Type B pancreatic cell (in vitro differentiated cells): Measurements from ENCODE around the gene TRIO. TPM values are rescaled to one million over a fixed set of nuclear protein-coding genes. Genes with fewer than 3 reads are reported as not detected.
A peak's percentile ranks its signal among the peaks of the same experiment; 100 is the strongest.
"Not testable (repeated sequence)": the region's sequence is repeated elsewhere in the genome, so short reads cannot be mapped to it uniquely, and the experiment has no call there.

Source experiments
- DNase-seq: peaks from one replicate; pipeline ENCODE4 v3.0.0; 2021; ENCODE audit warnings: mixed read lengths; ENCODE audit not compliant: unreplicated experiment; ENCODE audit errors: extremely low spot score
- H3K27ac Mint-ChIP-seq: 2 replicates; pipeline ENCODE4 v1.8.0; 2021; ENCODE audit warnings: mild to moderate bottlenecking, mixed read lengths
- H3K27me3 Mint-ChIP-seq: 2 replicates; pipeline ENCODE4 v1.8.0; 2021; ENCODE audit warnings: mixed read lengths
- H3K36me3 Mint-ChIP-seq: 2 replicates; pipeline ENCODE4 v1.8.0; 2021; ENCODE audit warnings: mixed read lengths
- H3K4me1 Mint-ChIP-seq: one replicate; pipeline ENCODE4 v1.8.0; 2021; ENCODE audit warnings: mixed read lengths; ENCODE audit not compliant: unreplicated experiment
- H3K4me3 Mint-ChIP-seq: 2 replicates; pipeline ENCODE4 v1.8.0; 2021; ENCODE audit warnings: mild to moderate bottlenecking, mixed read lengths
- H3K9me3 Mint-ChIP-seq: 2 replicates; pipeline ENCODE4 v1.8.0; 2021; ENCODE audit warnings: mixed read lengths
- CTCF ChIP-seq: fragments of 200-600 bp; sonication (generic); conservative IDR thresholded peaks from 2 replicates; pipeline ENCODE4 v1.5.0; 2021; ENCODE audit warnings: antibody characterized with exemption, mild to moderate bottlenecking
- total RNA-seq: library from RNA; stranded (reverse); gene quantifications from 2 replicates; pipeline ENCODE4 v1.2.1, GENCODE V29; 2021; ENCODE audit warnings: low replicate concordance

TRIO gene
- total RNA-seq, 1 donor from 2014 or later, result 145 TPM

- Mint-ChIP-seq H3K9me3 (no peaks in the 10 kb centered on the region), H3K4me3 (no peak overlapping the region), H3K27ac (no peak overlapping the region), H3K4me1 (peaks cover 42% of the 10 kb centered on the region), H3K36me3 (peaks cover 29% of the 10 kb centered on the region), H3K27me3 (no peaks in the 10 kb centered on the region)
- no peak for DNase-seq
- no peak for TF ChIP-seq CTCF
Observed at GRCh38 chr5:14432931-14433589, 289.9 kb downstream of the TRIO start.

GRCh38 chr5:14435481-14435880, 292.3 kb downstream of the TRIO start:
- Mint-ChIP-seq H3K27me3 (no peaks in the 10 kb centered on the region), H3K36me3 (peaks cover 37% of the 10 kb centered on the region), H3K27ac (no peak overlapping the region)

GRCh38 chr5:14436122-14436521, 293.0 kb downstream of the TRIO start:
- not testable (repeated sequence) for H3K27me3 Mint-ChIP-seq, H3K27ac Mint-ChIP-seq, H3K9me3 Mint-ChIP-seq, H3K4me3 Mint-ChIP-seq, DNase-seq
- Mint-ChIP-seq H3K36me3 (peaks cover 37% of the 10 kb centered on the region), H3K4me1 (peaks cover 48% of the 10 kb centered on the region)

More at GRCh38 chr5:14435481-14435880, 292.3 kb downstream of the TRIO start:
- H3K4me1 Mint-ChIP-seq, result peaks cover 46% of the 10 kb centered on the region
- no peak for DNase-seq
- no peak overlapping the region for H3K4me3 Mint-ChIP-seq
- H3K9me3 Mint-ChIP-seq, result no peaks in the 10 kb centered on the region
- TF ChIP-seq CTCF, result no peak

GRCh38 chr5:14436801-14437542, 293.8 kb downstream of the TRIO start:
- no peak for DNase-seq
- H3K4me3 Mint-ChIP-seq, result no peak overlapping the region
- H3K4me1 Mint-ChIP-seq, result peaks cover 45% of the 10 kb centered on the region
- no peaks in the 10 kb centered on the region for H3K27me3 Mint-ChIP-seq
- TF ChIP-seq CTCF, result no peak
- no peak overlapping the region for H3K27ac Mint-ChIP-seq
- peaks cover 30% of the 10 kb centered on the region for H3K36me3 Mint-ChIP-seq
- no peaks in the 10 kb centered on the region for H3K9me3 Mint-ChIP-seq

GRCh38 chr5:14438195-14438606, 295.1 kb downstream of the TRIO start:
- peaks cover 45% of the 10 kb centered on the region for H3K4me1 Mint-ChIP-seq
- H3K27me3 Mint-ChIP-seq, result no peaks in the 10 kb centered on the region
- no peak for TF ChIP-seq CTCF
- peak overlapping the region; percentile 23 for H3K27ac Mint-ChIP-seq
- H3K4me3 Mint-ChIP-seq, result no peak overlapping the region
- peaks cover 35% of the 10 kb centered on the region for H3K36me3 Mint-ChIP-seq
- DNase-seq, result no peak
- no peaks in the 10 kb centered on the region for H3K9me3 Mint-ChIP-seq
